ENCODE results near the gene CTRB2. TPM values are rescaled to one million over a fixed set of nuclear protein-coding genes. Genes with fewer than 3 reads are reported as not detected.
"Not testable (repeated sequence)": the region's sequence is repeated elsewhere in the genome, so short reads cannot be mapped to it uniquely, and the experiment has no call there.

The CTRB2 gene
- total RNA-seq, 2 experiments from 2014 or later: not detected

- Histone ChIP-seq H3K9me3 (ENCODE audit: low read length) (no peaks in the 10 kb centered on the region), H3K9me2 (ENCODE audit: insufficient read depth, low read length) (no peaks in the 10 kb centered on the region), H3K36me3 (ENCODE audit: insufficient read depth, low read length) (no peaks in the 10 kb centered on the region), H3K79me2 (ENCODE audit: insufficient read depth, low read depth, low read length) (no peaks in the 10 kb centered on the region), H4K20me1 (ENCODE audit: insufficient read depth, low read length) (no peaks in the 10 kb centered on the region), H3K4me3 (ENCODE audit: low read depth, low read length, poor library complexity, severe bottlenecking) (peak overlapping the region; percentile 34), H3K4me2 (ENCODE audit: low read length) (peak overlapping the region; percentile 63), H3K4me1 (ENCODE audit: insufficient read depth, low read length, poor library complexity, severe bottlenecking) (peaks cover 19% of the 10 kb centered on the region), H2AFZ (ENCODE audit: low read length) (no peak overlapping the region), H3K27ac (ENCODE audit: low read depth, low read length, poor library complexity, severe bottlenecking) (peak overlapping the region; percentile 58)
- BruUV-seq (replicated peaks): no TSS peak
- intact Hi-C loops (cut with micrococcal nuclease; ENCODE audit: unreplicated experiment): no loop called here
- TF ChIP-seq EZH2phosphoT487 (IDR thresholded peaks at IDR 0.05; ENCODE audit: borderline replicate concordance, low read depth, low read length): no peak
- TF ChIP-seq CTCF (conservative IDR thresholded peaks at IDR 0.05; ENCODE audit: low read length): no peak
- POLR2A ChIA-PET: no interaction called here
- no peak for DNase-seq (ENCODE audit: low spot score)
- CTCF ChIA-PET (ENCODE audit: unreplicated experiment): no interaction called here
Observed at GRCh38 chr16:75244225-75244809, 37.4 kb upstream of the CTRB2 start.

DNA sequence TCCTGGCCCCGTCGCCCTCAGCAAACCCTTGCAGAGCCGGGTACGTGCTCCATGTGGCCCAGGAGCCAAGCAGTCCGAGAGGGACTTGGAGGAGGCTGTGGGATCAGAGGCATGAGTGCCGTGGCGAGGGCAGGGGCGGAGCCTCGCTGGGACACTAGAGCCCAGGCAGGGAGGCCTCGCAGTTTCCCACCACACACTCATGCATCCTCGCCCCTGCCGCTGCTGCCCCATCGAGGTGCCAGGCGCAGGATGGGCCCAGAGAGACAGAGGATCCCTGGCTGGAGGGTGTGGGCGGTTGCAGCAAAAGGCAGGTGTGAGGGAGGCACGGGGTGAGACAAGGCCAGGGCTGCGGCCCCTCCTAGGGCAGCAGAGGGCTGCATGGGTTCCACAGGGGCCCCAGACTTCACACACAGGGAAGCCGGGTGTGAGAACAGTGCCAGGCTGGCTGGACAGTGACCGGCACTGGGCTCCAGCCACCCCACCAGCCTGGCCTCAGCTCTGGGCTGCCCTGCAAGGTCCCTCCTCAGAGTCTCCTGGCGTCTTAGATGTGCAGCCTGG is 36.8 kb upstream of the CTRB2 start:
- Histone ChIP-seq H3K4me2 (ENCODE audit: low read length) (peak overlapping the region; percentile 63; the same call in 1 of the 2 replicates), H2AFZ (ENCODE audit: low read length) (no peak overlapping the region), H3K79me2 (ENCODE audit: insufficient read depth, low read depth, low read length) (no peaks in the 10 kb centered on the region), H4K20me1 (ENCODE audit: insufficient read depth, low read length) (no peaks in the 10 kb centered on the region), H3K27ac (ENCODE audit: low read depth, low read length, poor library complexity, severe bottlenecking) (no peak overlapping the region), H3K4me3 (ENCODE audit: low read depth, low read length, poor library complexity, severe bottlenecking) (no peak overlapping the region), H3K9me2 (ENCODE audit: insufficient read depth, low read length) (no peaks in the 10 kb centered on the region), H3K4me1 (ENCODE audit: insufficient read depth, low read length, poor library complexity, severe bottlenecking) (peaks cover 19% of the 10 kb centered on the region), H3K36me3 (ENCODE audit: insufficient read depth, low read length) (no peaks in the 10 kb centered on the region), H3K9me3 (ENCODE audit: low read length) (no peaks in the 10 kb centered on the region)
- POLR2A ChIA-PET: no interaction called here
- CTCF ChIA-PET (ENCODE audit: unreplicated experiment): no interaction called here
- TF ChIP-seq EZH2phosphoT487 (IDR thresholded peaks at IDR 0.05; ENCODE audit: borderline replicate concordance, low read depth, low read length) (no peak), CTCF (conservative IDR thresholded peaks at IDR 0.05; ENCODE audit: low read length) (no peak)
- no TSS peak for BruUV-seq (replicated peaks)
- intact Hi-C loops (cut with micrococcal nuclease; ENCODE audit: unreplicated experiment): no loop called here
- DNase-seq (ENCODE audit: low spot score): no peak

DNA sequence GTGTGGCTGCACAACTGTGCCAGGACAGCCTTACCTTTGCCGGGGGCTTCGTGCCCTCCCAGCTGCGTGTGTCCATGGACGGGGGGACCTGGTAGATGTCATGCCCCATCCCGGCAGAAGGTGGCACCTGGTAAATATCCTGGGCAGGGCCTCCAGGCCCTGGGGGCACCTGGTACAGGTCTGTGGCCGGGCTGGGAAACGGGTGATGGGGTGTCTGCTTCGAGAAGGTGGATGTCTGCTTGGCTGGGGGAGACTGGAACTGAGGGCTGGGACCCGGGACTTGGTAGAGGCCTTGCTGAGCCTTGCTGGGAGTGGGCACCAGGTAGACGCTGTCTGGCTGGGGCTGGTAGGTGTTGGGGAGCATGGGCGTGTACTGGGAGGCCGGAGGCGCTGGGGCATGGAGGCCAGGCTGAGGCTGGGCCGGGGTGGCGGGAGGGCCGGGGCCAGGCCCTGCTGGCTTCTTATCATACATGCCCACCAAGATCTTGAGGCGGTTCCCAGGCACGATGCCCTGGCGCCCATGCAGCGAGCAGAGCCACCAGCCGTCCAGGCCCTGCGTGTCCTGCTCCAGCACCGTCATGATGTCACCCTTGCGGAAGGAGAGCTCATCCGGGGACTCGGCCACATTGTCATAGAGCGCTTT is 35.6 kb upstream of the CTRB2 start:
- intact Hi-C loops (cut with micrococcal nuclease; ENCODE audit: unreplicated experiment); BruUV-seq (replicated peaks); H3K9me3 ChIP-seq (ENCODE audit: low read length); H3K4me3 ChIP-seq (ENCODE audit: low read depth, low read length, poor library complexity, severe bottlenecking); H3K36me3 ChIP-seq (ENCODE audit: insufficient read depth, low read length); H3K79me2 ChIP-seq (ENCODE audit: insufficient read depth, low read depth, low read length); H3K9me2 ChIP-seq (ENCODE audit: insufficient read depth, low read length); CTCF ChIA-PET (ENCODE audit: unreplicated experiment); DNase-seq (ENCODE audit: low spot score); H2AFZ ChIP-seq (ENCODE audit: low read length); H4K20me1 ChIP-seq (ENCODE audit: insufficient read depth, low read length); H3K4me2 ChIP-seq (ENCODE audit: low read length); H3K27ac ChIP-seq (ENCODE audit: low read depth, low read length, poor library complexity, severe bottlenecking); POLR2A ChIA-PET: not testable (repeated sequence)
- H3K4me1 ChIP-seq (ENCODE audit: insufficient read depth, low read length, poor library complexity, severe bottlenecking): peaks cover 19% of the 10 kb centered on the region
